ENCODE measurements around the gene PIK3CB. TPM values are rescaled to one million over a fixed set of nuclear protein-coding genes. Genes with fewer than 3 reads are reported as not detected.
"Not testable (repeated sequence)": the region's sequence is repeated elsewhere in the genome, so short reads cannot be mapped to it uniquely, and the experiment has no call there.

The PIK3CB gene
- total and polyA plus RNA-seq, 2 experiments from 2014 or later: 8.1 to 12.6 TPM

- peak in 1 of 2 donors; percentile 57 for DNase-seq (ENCODE audit: low read depth in 1 of 2, low spot score in 1 of 2)
These were observed 107.6 kb downstream of the PIK3CB start for GRCh38 chr3:138726946-138727730.

GRCh38 chr3:138726042-138726441, 108.7 kb downstream of the PIK3CB start:
- not testable (repeated sequence) for H3K4me3 ChIP-seq, H3K36me3 ChIP-seq
- peak; percentile 17 to 50 for DNase-seq (ENCODE audit: low read depth in 1 of 2, low spot score in 1 of 2)

More at GRCh38 chr3:138726946-138727730, 107.6 kb downstream of the PIK3CB start:
- Histone ChIP-seq H3K4me1 (ENCODE audit: low read depth) (peaks cover 7% of the 10 kb centered on the region), H3K9me3 (ENCODE audit: low read depth) (no peaks in the 10 kb centered on the region), H3K36me3 (no peaks in the 10 kb centered on the region), H3K4me3 (no peak overlapping the region), H3K27ac (no peak overlapping the region), H3K27me3 (no peaks in the 10 kb centered on the region)
- TF ChIP-seq CTCF (IDR thresholded peaks at IDR 0.05; ENCODE audit: low read depth, low read length): no peak

GRCh38 chr3:138725116-138725515, 109.6 kb downstream of the PIK3CB start:
- no peaks in the 10 kb centered on the region for H3K36me3 ChIP-seq
- peaks cover 7% of the 10 kb centered on the region for H3K4me1 ChIP-seq (ENCODE audit: low read depth)
- H3K4me3 ChIP-seq: no peak overlapping the region
- no peaks in the 10 kb centered on the region for H3K27me3 ChIP-seq
- H3K27ac ChIP-seq: no peak overlapping the region
- no peak for TF ChIP-seq CTCF (IDR thresholded peaks at IDR 0.05; ENCODE audit: low read depth, low read length)
- no peak for DNase-seq (ENCODE audit: low read depth in 1 of 2, low spot score in 1 of 2)
- H3K9me3 ChIP-seq (ENCODE audit: low read depth): no peaks in the 10 kb centered on the region

More at GRCh38 chr3:138726042-138726441, 108.7 kb downstream of the PIK3CB start:
- not testable (repeated sequence) for H3K4me1 ChIP-seq (ENCODE audit: low read depth); H3K9me3 ChIP-seq (ENCODE audit: low read depth); H3K27me3 ChIP-seq
- peak overlapping the region; percentile 80 for H3K27ac ChIP-seq

- no peaks in the 10 kb centered on the region for H3K27me3 ChIP-seq
- H3K4me1 ChIP-seq (ENCODE audit: low read depth): peaks cover 7% of the 10 kb centered on the region
- TF ChIP-seq CTCF (IDR thresholded peaks at IDR 0.05; ENCODE audit: low read depth, low read length): no peak
- H3K4me3 ChIP-seq: no peak overlapping the region
- H3K27ac ChIP-seq: no peak overlapping the region
- DNase-seq (ENCODE audit: low read depth in 1 of 2, low spot score in 1 of 2): no peak
- H3K36me3 ChIP-seq: no peaks in the 10 kb centered on the region
- H3K9me3 ChIP-seq (ENCODE audit: low read depth): no peaks in the 10 kb centered on the region
These were observed 110.3 kb downstream of the PIK3CB start for GRCh38 chr3:138724443-138724842.

- no peak for DNase-seq (ENCODE audit: low read depth in 1 of 2, low spot score in 1 of 2)
- Histone ChIP-seq H3K9me3 (ENCODE audit: low read depth) (no peaks in the 10 kb centered on the region), H3K4me3 (no peak overlapping the region), H3K27ac (no peak overlapping the region), H3K36me3 (no peaks in the 10 kb centered on the region), H3K4me1 (ENCODE audit: low read depth) (no peaks in the 10 kb centered on the region), H3K27me3 (no peaks in the 10 kb centered on the region)
- TF ChIP-seq CTCF (IDR thresholded peaks at IDR 0.05; ENCODE audit: low read depth, low read length): no peak
These were observed 115.9 kb downstream of the PIK3CB start for GRCh38 chr3:138718849-138719248.

GRCh38 chr3:138717348-138717747, 117.4 kb downstream of the PIK3CB start:
- Histone ChIP-seq H3K4me3 (no peak overlapping the region), H3K27ac (no peak overlapping the region), H3K36me3 (no peaks in the 10 kb centered on the region), H3K4me1 (ENCODE audit: low read depth) (no peaks in the 10 kb centered on the region), H3K9me3 (ENCODE audit: low read depth) (no peaks in the 10 kb centered on the region), H3K27me3 (no peaks in the 10 kb centered on the region)
- no peak for DNase-seq (ENCODE audit: low read depth in 1 of 2, low spot score in 1 of 2)
- no peak for TF ChIP-seq CTCF (IDR thresholded peaks at IDR 0.05; ENCODE audit: low read depth, low read length)

Measured in cardiac muscle cell (in vitro differentiated cells and primary cell).